T47D (cell line): ENCODE data around the gene STK17A.
A peak's percentile ranks its signal among the peaks of the same experiment; 100 is the strongest.
"Not testable (repeated sequence)": the region's sequence is repeated elsewhere in the genome, so short reads cannot be mapped to it uniquely, and the experiment has no call there.

Experiments used
- DNase-seq, 2 experiments: peaks; one replicate each; pipeline versions ENCODE4 v3.0.0 to v3.0.0-alpha.2; 2011 to 2012; ENCODE audit warnings: low read depth in 1 of 2, low spot score in 1 of 2
- JUND ChIP-seq: IDR thresholded peaks from 2 replicates; pipeline ENCODE4 v1.6.1; 2012; ENCODE audit warnings: low read depth
- in situ Hi-C: cut with HindIII; loops from 2 replicates; pipeline ENCODE4 v1.10.0; 2016; ENCODE audit warnings: low sequenced_read_pairs, low pct_unique_long_range_greater_than_20kb

STK17A gene

GRCh38 chr7:43575506-43575905 lies 7.4 kb upstream of the STK17A start:
- TF ChIP-seq JUND = no peak
- no peak for DNase-seq
- in situ Hi-C loops = no loop called here

GRCh38 chr7:43576241-43576640 lies 6.7 kb upstream of the STK17A start:
- in situ Hi-C loops = no loop called here
- no peak for TF ChIP-seq JUND
- no peak for DNase-seq

- in situ Hi-C loops = no loop called here
- DNase-seq = no peak
- no peak for TF ChIP-seq JUND
These were observed 5.4 kb upstream of the STK17A start for GRCh38 chr7:43577485-43577951.

GRCh38 chr7:43583424-43584194 lies 701 bp downstream of the STK17A start:
- peak in 1 of 2 experiments; percentile 67 for DNase-seq
- no peak for TF ChIP-seq JUND
- in situ Hi-C loops = no loop called here

- peak in 1 of 2 experiments; percentile 63 for DNase-seq
- in situ Hi-C loops = no loop called here
- TF ChIP-seq JUND = no peak
These were observed 1.3 kb downstream of the STK17A start for GRCh38 chr7:43584195-43584586.

- in situ Hi-C loops, DNase-seq: not testable (repeated sequence)
These were observed 1.8 kb downstream of the STK17A start for GRCh38 chr7:43584733-43585132.

GRCh38 chr7:43585562-43585961 lies 2.7 kb downstream of the STK17A start:
- no peak for TF ChIP-seq JUND
- in situ Hi-C loops = no loop called here
- peak; percentile 41 to 68 for DNase-seq

GRCh38 chr7:43586251-43586900 lies 3.5 kb downstream of the STK17A start:
- in situ Hi-C loops = no loop called here
- TF ChIP-seq JUND = no peak
- DNase-seq = no peak

GRCh38 chr7:43588477-43589132 lies 5.7 kb downstream of the STK17A start:
- no peak for TF ChIP-seq JUND
- in situ Hi-C loops = no loop called here
- no peak for DNase-seq

GRCh38 chr7:43589133-43589478 lies 6.2 kb downstream of the STK17A start:
- no peak for TF ChIP-seq JUND
- in situ Hi-C loops = no loop called here
- DNase-seq = no peak

GRCh38 chr7:43589728-43590127 lies 6.8 kb downstream of the STK17A start:
- no peak for TF ChIP-seq JUND
- no peak for DNase-seq
- in situ Hi-C loops = no loop called here

GRCh38 chr7:43590862-43591557 lies 8.1 kb downstream of the STK17A start:
- no peak for DNase-seq
- in situ Hi-C loops = no loop called here

More at GRCh38 chr7:43590862-43591557, 8.1 kb downstream of the STK17A start:
- no peak for TF ChIP-seq JUND
